COR-L47 (cell line): ENCODE measurements around the gene IFT25.
"Not testable (repeated sequence)": the region's sequence is repeated elsewhere in the genome, so short reads cannot be mapped to it uniquely, and the experiment has no call there.

Experiments
- DNase-seq: peaks from one replicate; lab custom pipeline; 2025; lab: John Stamatoyannopoulos, UW

IFT25 gene

GRCh38 chr1:53889304-53890298 lies 55.9 kb downstream of the IFT25 start, which contains the start of gene YIPF1:
YIPF1 (minus strand) TSS chr1:53889797; CDS start chr1:53888937, 860 bp downstream.
- DNase-seq = peak; percentile 77

GRCh38 chr1:53888681-53889080 lies 56.8 kb downstream of the IFT25 start:
- no peak for DNase-seq

GRCh38 chr1:53883600-53883999 lies 61.9 kb downstream of the IFT25 start:
- not testable (repeated sequence) for DNase-seq

- DNase-seq = not testable (repeated sequence)
These were observed 63.6 kb downstream of the IFT25 start for GRCh38 chr1:53881853-53882252.

GRCh38 chr1:53878492-53879105 lies 66.9 kb downstream of the IFT25 start:
- DNase-seq = peak; percentile 63

- not testable (repeated sequence) for DNase-seq
These were observed 70.3 kb downstream of the IFT25 start for GRCh38 chr1:53875150-53875549.

GRCh38 chr1:53871773-53872484 lies 73.6 kb downstream of the IFT25 start:
- DNase-seq = no peak
